Neuronal stem cell (in vitro differentiated cells): Measurements from ENCODE around the gene FOXQ1. TPM values are rescaled to one million over a fixed set of nuclear protein-coding genes. Genes with fewer than 3 reads are reported as not detected.

Source experiments
- DNase-seq: peaks from one replicate; pipeline ENCODE4 v3.0.0-alpha.2; 2013; ENCODE audit warnings: low spot score
- H2AFZ ChIP-seq: one replicate; pipeline ENCODE4 v1.6.1; 2013; ENCODE audit warnings: mild to moderate bottlenecking, low read length, inconsistent platforms
- H2AK5ac ChIP-seq: 2 replicates; pipeline ENCODE4 v1.6.1; 2013; ENCODE audit warnings: low read depth, mild to moderate bottlenecking, inconsistent platforms, low read length, moderate library complexity, mixed read lengths
- H2BK120ac ChIP-seq: 2 replicates; pipeline ENCODE4 v1.6.1; 2013; ENCODE audit warnings: low read depth, mild to moderate bottlenecking, inconsistent platforms, low read length, moderate library complexity, mixed read lengths
- H2BK12ac ChIP-seq: one replicate; pipeline ENCODE4 v1.6.1; 2013; ENCODE audit warnings: low read length, inconsistent platforms
- H2BK15ac ChIP-seq: 2 replicates; pipeline ENCODE4 v1.6.1; 2013; ENCODE audit warnings: mild to moderate bottlenecking, low read length, inconsistent platforms, mixed read lengths
- H2BK5ac ChIP-seq: one replicate; pipeline ENCODE4 v1.6.1; 2013; ENCODE audit warnings: inconsistent platforms, mild to moderate bottlenecking, low read length, moderate library complexity
- H3K14ac ChIP-seq: one replicate; pipeline ENCODE4 v1.6.1; 2013; ENCODE audit warnings: low read length, inconsistent platforms
- H3K18ac ChIP-seq: 2 replicates; pipeline ENCODE4 v1.6.1; 2013; ENCODE audit warnings: low read length, inconsistent platforms
- H3K23ac ChIP-seq: 2 replicates; pipeline ENCODE4 v1.6.1; 2013; ENCODE audit warnings: low read depth, mild to moderate bottlenecking, mixed read lengths, low read length, inconsistent platforms; ENCODE audit not compliant: poor library complexity
- H3K27ac ChIP-seq: replicated peaks from 3 replicates; pipeline ENCODE4 v1.5.1; 2013; ENCODE audit warnings: low read length, inconsistent platforms
- H3K27me3 ChIP-seq, 3 experiments: 2 replicates each; pipeline ENCODE4 v1.6.1; 2013; ENCODE audit warnings: low read length in 3 of 3, mild to moderate bottlenecking in 2 of 3, inconsistent platforms in 1 of 3, low read depth in 1 of 3, mixed read lengths in 1 of 3, moderate library complexity in 1 of 3; ENCODE audit not compliant: control insufficient read depth in 3 of 3, insufficient read depth in 3 of 3
- H3K36me3 ChIP-seq, 2 donors: replicated peaks in 1 of 2; 2 replicates each; pipeline ENCODE4 v1.6.1; 2013; ENCODE audit warnings: low read length in 2 of 2; ENCODE audit not compliant: control insufficient read depth in 2 of 2, insufficient read depth in 2 of 2
- H3K4ac ChIP-seq: 2 replicates; pipeline ENCODE4 v1.6.1; 2013; ENCODE audit warnings: inconsistent platforms, mild to moderate bottlenecking, low read length, moderate library complexity
- H3K4me1 ChIP-seq, 2 donors: 1 replicate in 1 of 2; 2 replicates in 1 of 2; pipeline ENCODE4 v1.6.1; 2013; ENCODE audit warnings: low read length in 2 of 2, low read depth in 1 of 2; ENCODE audit not compliant: control insufficient read depth in 2 of 2, insufficient read depth in 1 of 2
- H3K4me2 ChIP-seq: one replicate; pipeline ENCODE4 v1.6.1; 2013; ENCODE audit warnings: mild to moderate bottlenecking, low read length, inconsistent platforms; ENCODE audit not compliant: insufficient read depth, poor library complexity, severe bottlenecking
- H3K4me3 ChIP-seq, 2 donors: 2 replicates each; pipeline ENCODE4 v1.5.1; 2013; ENCODE audit warnings: low read length in 2 of 2, mild to moderate bottlenecking in 2 of 2, inconsistent platforms in 1 of 2, moderate library complexity in 1 of 2
- H3K79me1 ChIP-seq: one replicate; pipeline ENCODE4 v1.6.1; 2013; ENCODE audit warnings: low read depth, mild to moderate bottlenecking, inconsistent platforms, low read length, moderate library complexity
- H3K9ac ChIP-seq: one replicate; pipeline ENCODE4 v1.6.1; 2013; ENCODE audit warnings: mild to moderate bottlenecking, low read depth, low read length, inconsistent platforms; ENCODE audit not compliant: poor library complexity
- H3K9me3 ChIP-seq, 2 donors: replicated peaks in 1 of 2; 2 replicates each; pipeline versions ENCODE3 to v1.6.1; 2013; ENCODE audit warnings: low read length in 2 of 2, mild to moderate bottlenecking in 2 of 2, inconsistent platforms in 1 of 2, low read depth in 1 of 2, mixed read lengths in 1 of 2, moderate library complexity in 1 of 2; ENCODE audit not compliant: control insufficient read depth in 2 of 2, insufficient read depth in 1 of 2
- H4K8ac ChIP-seq: one replicate; pipeline ENCODE4 v1.6.1; 2013; ENCODE audit warnings: low read depth, mild to moderate bottlenecking, inconsistent platforms, low read length, moderate library complexity
- H4K91ac ChIP-seq: one replicate; pipeline ENCODE4 v1.6.1; 2013; ENCODE audit warnings: low read length, low read depth, mild to moderate bottlenecking, inconsistent platforms; ENCODE audit not compliant: poor library complexity
- WGBS, 2 donors: extraction: QIAGEN DNeasy Blood & Tissue Kit; methylation state at CpG; one replicate each; pipeline ENCODE4 v1.1.7; 2013; ENCODE audit warnings: missing lambda C conversion rate in 2 of 2, mixed read lengths in 1 of 2; ENCODE audit not compliant: insufficient read length in 2 of 2, insufficient replicate concordance in 1 of 2; ENCODE audit errors: extremely low coverage in 2 of 2; 5-methylcytosine and 5-hydroxymethylcytosine counted together
- polyA plus RNA-seq, 2 experiments: library from polyadenylated mRNA; stranded (reverse); fragments of 200-250 nt; gene quantifications; one replicate each; pipeline ENCODE4 v1.2.3, GENCODE V29; 2013

The FOXQ1 gene
- polyA plus RNA-seq (2013, experiment 1 of 2): not detected
- polyA plus RNA-seq (2013, experiment 2 of 2): 0.01 TPM

- Histone ChIP-seq H3K14ac (peak within 1 kb of the TSS; percentile 65), H2BK5ac (no peak within 1 kb of the TSS), H2AFZ (peak within 1 kb of the TSS; percentile 74), H3K23ac (peak within 1 kb of the TSS; percentile 82), H3K36me3 (no peaks in the 10 kb centered on the region), H3K4me3 (peak within 1 kb of the TSS; percentile 26 to 72), H3K18ac (peak within 1 kb of the TSS; percentile 29), H4K8ac (no peak within 1 kb of the TSS), H4K91ac (no peak within 1 kb of the TSS), H3K27ac (no peak within 1 kb of the TSS), H3K4me1 (peaks cover 0 to 4% of the 10 kb centered on the region in 2 donors), H2AK5ac (no peak within 1 kb of the TSS), H3K9me3 (no peaks in the 10 kb centered on the region), H3K4me2 (peak within 1 kb of the TSS; percentile 71), H3K4ac (no peak within 1 kb of the TSS), H2BK15ac (no peak within 1 kb of the TSS), H2BK120ac (no peak within 1 kb of the TSS), H3K9ac (peak within 1 kb of the TSS; percentile 75), H2BK12ac (no peak within 1 kb of the TSS), H3K79me1 (peaks cover 1% of the 10 kb centered on the region), H3K27me3 (peaks cover 34 to 90% (median 80%) of the 10 kb centered on the region in 3 experiments)
- no peak for DNase-seq
- no CpG with 5 or more reads among the region's 75 CpGs for WGBS, 2 donors
Observed at GRCh38 chr6:1311400-1312202, at the start of gene FOXQ1. Gene FOXQ1 (plus strand): TSS chr6:1312098. CDS start chr6:1312705, 607 bp downstream.

GRCh38 chr6:1262704-1263038 lies 49.2 kb upstream of the FOXQ1 start:
- Histone ChIP-seq H3K18ac (no peak overlapping the region), H2AK5ac (no peak overlapping the region), H3K79me1 (no peaks in the 10 kb centered on the region), H4K91ac (no peak overlapping the region), H2BK12ac (no peak overlapping the region), H3K27me3 (no peaks in the 10 kb centered on the region), H3K4me2 (no peak overlapping the region), H3K4me1 (peaks cover 0 to 3% of the 10 kb centered on the region in 2 donors), H2BK120ac (no peak overlapping the region), H3K36me3 (no peaks in the 10 kb centered on the region), H3K4me3 (peak overlapping the region in 1 of 2 donors; percentile 43), H3K4ac (no peak overlapping the region), H4K8ac (no peak overlapping the region), H2BK15ac (no peak overlapping the region), H3K9me3 (no peaks in the 10 kb centered on the region), H2BK5ac (no peak overlapping the region), H3K9ac (no peak overlapping the region), H3K23ac (no peak overlapping the region), H3K14ac (no peak overlapping the region), H3K27ac (no peak overlapping the region), H2AFZ (no peak overlapping the region)
- DNase-seq: no peak
- no CpG with 5 or more reads among the region's 6 CpGs for WGBS, 2 donors

GRCh38 chr6:1263039-1263849 lies 48.7 kb upstream of the FOXQ1 start:
- Histone ChIP-seq H3K14ac (no peak overlapping the region), H3K9ac (no peak overlapping the region), H3K18ac (no peak overlapping the region), H3K4ac (no peak overlapping the region), H3K36me3 (no peaks in the 10 kb centered on the region), H3K79me1 (no peaks in the 10 kb centered on the region), H3K27ac (no peak overlapping the region), H3K4me2 (no peak overlapping the region), H3K4me3 (no peak overlapping the region), H3K4me1 (peaks cover 0 to 3% of the 10 kb centered on the region in 2 donors), H3K27me3 (no peaks in the 10 kb centered on the region), H2BK15ac (no peak overlapping the region), H4K8ac (no peak overlapping the region), H2BK5ac (no peak overlapping the region), H4K91ac (no peak overlapping the region), H2BK12ac (no peak overlapping the region), H3K23ac (no peak overlapping the region), H2BK120ac (no peak overlapping the region), H2AFZ (no peak overlapping the region), H3K9me3 (no peaks in the 10 kb centered on the region), H2AK5ac (no peak overlapping the region)
- WGBS, 2 donors: no CpG with 5 or more reads among the region's 12 CpGs
- DNase-seq: no peak

DNA sequence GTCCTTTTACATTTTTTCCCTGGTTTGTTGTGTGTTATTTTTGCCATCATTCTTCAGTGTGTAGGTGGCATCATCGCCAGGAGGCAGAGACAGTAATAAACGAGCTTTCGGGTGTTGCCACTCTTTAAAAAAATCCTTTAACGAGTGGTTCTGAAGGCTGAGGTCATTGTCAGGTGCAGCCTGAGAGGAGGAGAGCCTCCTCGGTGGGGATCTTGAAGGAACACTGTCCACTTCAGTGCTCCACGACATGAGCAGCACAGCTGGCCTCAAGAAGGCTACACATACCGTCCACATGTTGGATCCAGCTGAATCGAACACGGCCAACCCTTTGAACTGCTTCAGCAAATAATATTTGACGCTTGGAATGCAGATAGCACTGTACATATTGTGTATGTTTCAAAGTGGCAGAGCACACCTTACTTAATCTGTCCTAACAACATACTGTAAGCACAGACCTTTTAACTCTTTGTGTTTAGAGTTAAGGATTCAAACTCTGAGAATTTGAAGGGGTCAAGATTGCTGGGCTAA lies 48.0 kb upstream of the FOXQ1 start:
- Histone ChIP-seq H3K27ac (no peak overlapping the region), H3K4ac (no peak overlapping the region), H4K91ac (no peak overlapping the region), H2BK15ac (no peak overlapping the region), H3K36me3 (no peaks in the 10 kb centered on the region), H3K9me3 (no peaks in the 10 kb centered on the region), H2BK120ac (no peak overlapping the region), H3K14ac (no peak overlapping the region), H2BK5ac (no peak overlapping the region), H3K23ac (no peak overlapping the region), H2AFZ (no peak overlapping the region), H3K9ac (no peak overlapping the region), H3K27me3 (no peaks in the 10 kb centered on the region), H4K8ac (no peak overlapping the region), H2BK12ac (no peak overlapping the region), H3K4me3 (no peak overlapping the region), H2AK5ac (no peak overlapping the region), H3K18ac (no peak overlapping the region), H3K79me1 (no peaks in the 10 kb centered on the region), H3K4me2 (no peak overlapping the region), H3K4me1 (peaks cover 0 to 3% of the 10 kb centered on the region in 2 donors)
- no CpG with 5 or more reads among the region's 10 CpGs for WGBS, 2 donors
- DNase-seq: no peak
